ENCODE data around the gene SLC25A21. TPM values are rescaled to one million over a fixed set of nuclear protein-coding genes. Genes with fewer than 3 reads are reported as not detected.

The SLC25A21 gene
- total RNA-seq, 1 experiment from 2014 or later = 2.1 TPM

- Histone ChIP-seq H3K27me3 (ENCODE audit: control insufficient read depth, insufficient read depth, low read length) (no peaks in the 10 kb centered on the region), H3K36me3 (ENCODE audit: control insufficient read depth, insufficient read depth, low read length) (no peaks in the 10 kb centered on the region), H3K9me3 (ENCODE audit: control insufficient read depth, insufficient read depth, low read depth, low read length) (no peaks in the 10 kb centered on the region), H3K27ac (ENCODE audit: low read length) (no peak overlapping the region), H3K4me3 (ENCODE audit: low read depth in 2 of 2, low read length in 2 of 2) (no peak overlapping the region), H3K4me1 (ENCODE audit: control insufficient read depth, insufficient read depth, low read length) (no peaks in the 10 kb centered on the region)
- ChIA-PET CTCF (no interaction called here), POLR2A (no interaction called here)
- DNase-seq (ENCODE audit: low read depth, low spot score) (no peak), ATAC-seq (no peak)
- TF ChIP-seq CTCF (IDR thresholded peaks at IDR 0.05) = no peak
- TF ChIP-seq TCF7L2 (IDR thresholded peaks at IDR 0.05; ENCODE audit: low read depth, low read length) = no peak
- TF ChIP-seq REST (IDR thresholded peaks at IDR 0.05; ENCODE audit: insufficient read depth in 1 of 2, low read depth in 2 of 2, low read length in 1 of 2) = no peak
- in situ Hi-C loops (cut with HindIII; ENCODE audit: low pct_unique_long_range_greater_than_20kb, low sequenced_read_pairs) (no loop called here), intact Hi-C loops (cut with micrococcal nuclease; ENCODE audit: unreplicated experiment) (no loop called here)
- BruUV-seq (replicated peaks) = no TSS peak
Observed at GRCh38 chr14:36633580-36633979, 538.8 kb downstream of the SLC25A21 start.

Small RNAs within 50 kb of the gene (microRNA-seq; reads per million reads assigned to microRNA genes)
- gene MIR4503 (ENCODE audit: unreplicated experiment) = not detected

Other genes with a start within 250 kb of the SLC25A21 start
- gene MIPOL1, start 25.3 kb upstream of the SLC25A21 start, total RNA-seq (2021; ENCODE audit: unreplicated experiment) = 12.8 TPM